ENCODE data around the gene KRABD2.

The KRABD2 gene

DNA sequence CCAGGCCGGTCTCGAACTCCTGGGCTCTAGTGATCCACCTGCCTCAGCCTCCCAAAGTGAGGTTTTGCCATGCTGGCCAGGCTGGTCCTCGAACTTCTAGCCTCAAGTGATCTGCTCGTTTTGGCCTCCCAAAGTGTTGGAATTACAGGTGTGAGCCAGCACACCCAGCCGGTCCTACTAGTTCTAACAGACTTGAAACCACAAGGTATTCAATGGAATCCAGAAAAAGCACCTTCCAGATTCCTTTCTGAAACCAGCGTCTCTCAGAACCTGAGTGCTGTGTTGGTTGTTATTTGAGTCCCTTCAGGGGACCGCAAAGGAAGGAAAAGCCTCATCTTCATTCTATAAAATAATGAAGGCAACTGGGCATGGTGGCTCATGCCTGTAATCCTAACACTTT is 4.1 kb downstream of the KRABD2 start:
- Histone ChIP-seq H3K56ac (ENCODE audit: insufficient read length, low read depth, low read length) (no peak overlapping the region), H4K91ac (ENCODE audit: insufficient read length, low read depth, low read length) (no peak overlapping the region), H2AK5ac (ENCODE audit: insufficient read length, low read length) (no peak overlapping the region), H3K4ac (ENCODE audit: low read depth, low read length) (no peak overlapping the region), H4K5ac (ENCODE audit: insufficient read length, low read depth, low read length) (no peak overlapping the region), H3T11ph (ENCODE audit: low read length) (no peak overlapping the region), H3K27ac (ENCODE audit: insufficient read length, low read depth, low read length) (no peak overlapping the region), H4K20me1 (ENCODE audit: control insufficient read depth, insufficient read depth, insufficient read length) (no peaks in the 10 kb centered on the region), H3K9me3 (ENCODE audit: control insufficient read depth, low read depth, low read length) (no peaks in the 10 kb centered on the region), H3K27me3 (ENCODE audit: insufficient read depth, low read length) (no peaks in the 10 kb centered on the region), H3K18ac (ENCODE audit: insufficient read length, low read depth, low read length) (no peak overlapping the region), H4K8ac (replicated peaks; ENCODE audit: insufficient read length, low read depth, low read length) (no peak overlapping the region), H3K23ac (ENCODE audit: insufficient read length, low read depth, low read length) (no peak overlapping the region), H3K9ac (ENCODE audit: extremely low read depth, insufficient read length, low read length) (no peak overlapping the region), H3K4me1 (ENCODE audit: insufficient read depth, low read length) (peaks cover 3% of the 10 kb centered on the region; the same call in 1 of the 2 replicates), H2BK120ac (ENCODE audit: low read depth, low read length, poor library complexity, severe bottlenecking) (no peak overlapping the region), H3K79me1 (ENCODE audit: insufficient read depth, low read depth, low read length, poor library complexity, severe bottlenecking) (no peaks in the 10 kb centered on the region), H2BK15ac (ENCODE audit: low read depth, low read length) (no peak overlapping the region), H3K4me2 (ENCODE audit: insufficient read depth, insufficient read length, low read length) (no peak overlapping the region), H2AFZ (ENCODE audit: low read length) (no peak overlapping the region), H3K23me2 (ENCODE audit: insufficient read length, low read depth, low read length, poor library complexity, severe bottlenecking) (peaks cover 8% of the 10 kb centered on the region), H2BK12ac (ENCODE audit: insufficient read length, low read depth, low read length) (no peak overlapping the region), H2BK5ac (ENCODE audit: insufficient read length, low read length) (no peak overlapping the region), H2BK20ac (ENCODE audit: low read depth, low read length, poor library complexity, severe bottlenecking) (no peak overlapping the region), H3K79me2 (ENCODE audit: insufficient read depth, low read length) (no peaks in the 10 kb centered on the region), H3K14ac (ENCODE audit: insufficient read depth, low read length) (no peak overlapping the region)
- H3K27me3 Mint-ChIP-seq (ENCODE audit: low read depth), result no peaks in the 10 kb centered on the region
- peaks cover 0 to 1% of the 10 kb centered on the region in 2 experiments; a peak in 1 of 5 replicates for H3K9me3 Mint-ChIP-seq
- H3K36me3 Mint-ChIP-seq (ENCODE audit: insufficient read depth in 1 of 3, low read depth in 3 of 3), result peaks cover 7 to 59% (median 58%) of the 10 kb centered on the region in 3 experiments
- no peak overlapping the region; a peak in 1 of 5 replicates for H3K4me3 Mint-ChIP-seq
- no peak for DNase-seq
- no CpG with 5 or more reads among the region's 7 CpGs for WGBS (ENCODE audit: extremely low coverage, insufficient read length, low lambda C conversion rate)
- TF ChIP-seq, protein P1, sequence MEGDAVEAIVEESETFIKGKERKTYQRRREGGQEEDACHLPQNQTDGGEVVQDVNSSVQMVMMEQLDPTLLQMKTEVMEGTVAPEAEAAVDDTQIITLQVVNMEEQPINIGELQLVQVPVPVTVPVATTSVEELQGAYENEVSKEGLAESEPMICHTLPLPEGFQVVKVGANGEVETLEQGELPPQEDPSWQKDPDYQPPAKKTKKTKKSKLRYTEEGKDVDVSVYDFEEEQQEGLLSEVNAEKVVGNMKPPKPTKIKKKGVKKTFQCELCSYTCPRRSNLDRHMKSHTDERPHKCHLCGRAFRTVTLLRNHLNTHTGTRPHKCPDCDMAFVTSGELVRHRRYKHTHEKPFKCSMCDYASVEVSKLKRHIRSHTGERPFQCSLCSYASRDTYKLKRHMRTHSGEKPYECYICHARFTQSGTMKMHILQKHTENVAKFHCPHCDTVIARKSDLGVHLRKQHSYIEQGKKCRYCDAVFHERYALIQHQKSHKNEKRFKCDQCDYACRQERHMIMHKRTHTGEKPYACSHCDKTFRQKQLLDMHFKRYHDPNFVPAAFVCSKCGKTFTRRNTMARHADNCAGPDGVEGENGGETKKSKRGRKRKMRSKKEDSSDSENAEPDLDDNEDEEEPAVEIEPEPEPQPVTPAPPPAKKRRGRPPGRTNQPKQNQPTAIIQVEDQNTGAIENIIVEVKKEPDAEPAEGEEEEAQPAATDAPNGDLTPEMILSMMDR (conservative IDR thresholded peaks at IDR 0.05), result no peak
- H3K27ac Mint-ChIP-seq, result no peak overlapping the region
- H3K4me1 Mint-ChIP-seq, result peaks cover 17% of the 10 kb centered on the region in 2 experiments

Measured in H9 (cell line).